SJCRH30 (cell line): Measurements from ENCODE around the gene EHF. TPM values are rescaled to one million over a fixed set of nuclear protein-coding genes. Genes with fewer than 3 reads are reported as not detected.

ENCODE experiments used
- DNase-seq, 2 experiments: peaks; one replicate each; pipeline ENCODE4 v3.0.0-alpha.2; 2015 to 2020
- H3K27ac ChIP-seq: fragments of 250-450 bp; sonication (Bioruptor Pico); 2 replicates; pipeline ENCODE4 v1.5.1; 2020; ENCODE audit warnings: mild to moderate bottlenecking, moderate library complexity
- H3K27me3 ChIP-seq: fragments of 250-450 bp; sonication (Bioruptor Pico); 2 replicates; pipeline ENCODE4 v1.5.1; 2020; ENCODE audit warnings: mild to moderate bottlenecking, moderate library complexity
- H3K36me3 ChIP-seq: fragments of 250-450 bp; sonication (Bioruptor Pico); 2 replicates; pipeline ENCODE4 v1.5.1; 2020; ENCODE audit warnings: mild to moderate bottlenecking, moderate library complexity
- H3K4me1 ChIP-seq: fragments of 250-450 bp; sonication (Bioruptor Pico); 2 replicates; pipeline ENCODE4 v1.5.1; 2020; ENCODE audit warnings: mild to moderate bottlenecking, moderate library complexity
- H3K4me3 ChIP-seq: fragments of 250-450 bp; sonication (Bioruptor Pico); 2 replicates; pipeline ENCODE4 v1.5.1; 2020; ENCODE audit warnings: mild to moderate bottlenecking, moderate library complexity
- H3K9me3 ChIP-seq: fragments of 250-450 bp; sonication (Bioruptor Pico); replicated peaks from 2 replicates; pipeline ENCODE4 v1.5.1; 2020; ENCODE audit warnings: mild to moderate bottlenecking, moderate library complexity
- total RNA-seq: library from RNA; depleted of rRNA; stranded (reverse); fragments of >200 nt; shearing (Covaris generic); gene quantifications from 2 replicates; pipeline ENCODE4 v1.2.3, GENCODE V29; 2014

EHF gene
- total RNA-seq, 1 experiment from 2014 or later: not detected

- H3K9me3 ChIP-seq: no peaks in the 10 kb centered on the region
- no peaks in the 10 kb centered on the region for H3K27me3 ChIP-seq
- DNase-seq: no peak
- no peaks in the 10 kb centered on the region for H3K4me1 ChIP-seq
- H3K36me3 ChIP-seq: no peaks in the 10 kb centered on the region
- no peak overlapping the region for H3K4me3 ChIP-seq
- no peak overlapping the region for H3K27ac ChIP-seq
Measured at GRCh38 chr11:34653031-34653430, 32.1 kb downstream of the EHF start.

- Histone ChIP-seq H3K27me3 (no peaks in the 10 kb centered on the region), H3K4me3 (no peak overlapping the region), H3K36me3 (no peaks in the 10 kb centered on the region), H3K9me3 (no peaks in the 10 kb centered on the region), H3K4me1 (no peaks in the 10 kb centered on the region), H3K27ac (no peak overlapping the region)
- no peak for DNase-seq
Measured at GRCh38 chr11:34653851-34654482, 33.1 kb downstream of the EHF start.

- Histone ChIP-seq H3K27me3 (no peaks in the 10 kb centered on the region), H3K36me3 (no peaks in the 10 kb centered on the region), H3K9me3 (no peaks in the 10 kb centered on the region), H3K27ac (no peak overlapping the region), H3K4me1 (no peaks in the 10 kb centered on the region), H3K4me3 (no peak overlapping the region)
- no peak for DNase-seq
Measured at GRCh38 chr11:34654483-34655334, 33.8 kb downstream of the EHF start.

- Histone ChIP-seq H3K36me3 (no peaks in the 10 kb centered on the region), H3K4me1 (no peaks in the 10 kb centered on the region), H3K27me3 (no peaks in the 10 kb centered on the region), H3K27ac (no peak overlapping the region), H3K4me3 (no peak overlapping the region), H3K9me3 (no peaks in the 10 kb centered on the region)
- DNase-seq: no peak
Measured at GRCh38 chr11:34655335-34656008, 34.6 kb downstream of the EHF start.

- Histone ChIP-seq H3K27ac (no peak overlapping the region), H3K9me3 (no peaks in the 10 kb centered on the region), H3K27me3 (no peaks in the 10 kb centered on the region), H3K4me3 (no peak overlapping the region), H3K4me1 (no peaks in the 10 kb centered on the region), H3K36me3 (no peaks in the 10 kb centered on the region)
- DNase-seq: no peak
Measured at GRCh38 chr11:34656062-34656720, 35.3 kb downstream of the EHF start.

- no peak overlapping the region for H3K4me3 ChIP-seq
- H3K9me3 ChIP-seq: no peaks in the 10 kb centered on the region
- H3K36me3 ChIP-seq: no peaks in the 10 kb centered on the region
- no peak for DNase-seq
- H3K27me3 ChIP-seq: no peaks in the 10 kb centered on the region
- H3K27ac ChIP-seq: no peak overlapping the region
- H3K4me1 ChIP-seq: no peaks in the 10 kb centered on the region
Measured at GRCh38 chr11:34658071-34659015, 37.5 kb downstream of the EHF start.

GRCh38 chr11:34659096-34659733 is 38.3 kb downstream of the EHF start:
- DNase-seq: no peak
- Histone ChIP-seq H3K27ac (no peak overlapping the region), H3K36me3 (no peaks in the 10 kb centered on the region), H3K27me3 (no peaks in the 10 kb centered on the region), H3K4me3 (no peak overlapping the region), H3K9me3 (no peaks in the 10 kb centered on the region), H3K4me1 (no peaks in the 10 kb centered on the region)

- DNase-seq: no peak
- no peaks in the 10 kb centered on the region for H3K9me3 ChIP-seq
- no peak overlapping the region for H3K27ac ChIP-seq
- no peaks in the 10 kb centered on the region for H3K27me3 ChIP-seq
- H3K4me3 ChIP-seq: no peak overlapping the region
- H3K4me1 ChIP-seq: no peaks in the 10 kb centered on the region
- H3K36me3 ChIP-seq: no peaks in the 10 kb centered on the region
Measured at GRCh38 chr11:34665077-34665835, 44.4 kb downstream of the EHF start.

GRCh38 chr11:34667810-34668582 is 47.1 kb downstream of the EHF start:
- Histone ChIP-seq H3K27me3 (no peaks in the 10 kb centered on the region), H3K4me1 (no peaks in the 10 kb centered on the region), H3K36me3 (no peaks in the 10 kb centered on the region), H3K27ac (no peak overlapping the region), H3K4me3 (no peak overlapping the region), H3K9me3 (no peaks in the 10 kb centered on the region)
- DNase-seq: no peak

- Histone ChIP-seq H3K27ac (no peak overlapping the region), H3K27me3 (no peaks in the 10 kb centered on the region), H3K9me3 (no peaks in the 10 kb centered on the region), H3K4me3 (no peak overlapping the region), H3K4me1 (no peaks in the 10 kb centered on the region), H3K36me3 (no peaks in the 10 kb centered on the region)
- DNase-seq: no peak
Measured at GRCh38 chr11:34668583-34669053, 47.7 kb downstream of the EHF start.

GRCh38 chr11:34669458-34669857 is 48.6 kb downstream of the EHF start:
- no peak overlapping the region for H3K4me3 ChIP-seq
- no peaks in the 10 kb centered on the region for H3K9me3 ChIP-seq
- no peaks in the 10 kb centered on the region for H3K4me1 ChIP-seq
- H3K36me3 ChIP-seq: no peaks in the 10 kb centered on the region
- H3K27ac ChIP-seq: no peak overlapping the region
- no peak for DNase-seq
- H3K27me3 ChIP-seq: no peaks in the 10 kb centered on the region

- no peaks in the 10 kb centered on the region for H3K27me3 ChIP-seq
- no peaks in the 10 kb centered on the region for H3K4me1 ChIP-seq
- H3K9me3 ChIP-seq: no peaks in the 10 kb centered on the region
- no peak overlapping the region for H3K4me3 ChIP-seq
- no peak overlapping the region for H3K27ac ChIP-seq
- no peaks in the 10 kb centered on the region for H3K36me3 ChIP-seq
- no peak for DNase-seq
Measured at GRCh38 chr11:34671117-34671516, 50.2 kb downstream of the EHF start.
